GM12864 (cell line): Measurements from ENCODE around the gene GADD45G.

Source experiments
- DNase-seq: peaks from one replicate; pipeline ENCODE4 v3.0.0-alpha.2; 2011; ENCODE audit warnings: low read depth
- H3K4me3 ChIP-seq: 2 replicates; pipeline ENCODE4 v1.5.1; 2011; ENCODE audit warnings: mild to moderate bottlenecking, low read depth, low read length, control low read depth
- CTCF ChIP-seq: IDR thresholded peaks from 2 replicates; pipeline ENCODE4 v1.5.1; 2011; ENCODE audit warnings: low read depth, mild to moderate bottlenecking, moderate library complexity, low read length, control low read depth, inconsistent platforms; ENCODE audit errors: missing control alignments

The GADD45G gene

GRCh38 chr9:89617978-89618377, 13.2 kb downstream of the GADD45G start:
- H3K4me3 ChIP-seq, result no peak overlapping the region
- TF ChIP-seq CTCF, result no peak
- DNase-seq, result no peak

GRCh38 chr9:89619019-89619418, 14.2 kb downstream of the GADD45G start:
- DNase-seq, result no peak
- no peak for TF ChIP-seq CTCF
- no peak overlapping the region for H3K4me3 ChIP-seq

GRCh38 chr9:89619424-89620138, 14.8 kb downstream of the GADD45G start:
- H3K4me3 ChIP-seq, result no peak overlapping the region
- no peak for TF ChIP-seq CTCF
- no peak for DNase-seq

GRCh38 chr9:89621031-89621430, 16.2 kb downstream of the GADD45G start:
- H3K4me3 ChIP-seq, result no peak overlapping the region
- no peak for DNase-seq
- no peak for TF ChIP-seq CTCF

GRCh38 chr9:89621676-89622075, 16.9 kb downstream of the GADD45G start:
- no peak for DNase-seq
- TF ChIP-seq CTCF, result no peak

GRCh38 chr9:89622933-89623861, 18.4 kb downstream of the GADD45G start:
- no peak overlapping the region for H3K4me3 ChIP-seq
- no peak for DNase-seq
- TF ChIP-seq CTCF, result no peak

More at GRCh38 chr9:89621676-89622075, 16.9 kb downstream of the GADD45G start:
- H3K4me3 ChIP-seq, result no peak overlapping the region
